GM12892 (cell line): ENCODE data around the gene SLC31A2.

Experiments used
- POLR2A ChIP-seq: IDR thresholded peaks from 2 replicates; pipeline ENCODE4 v1.6.1; 2011; ENCODE audit warnings: low read depth, low read length, control low read depth
- TAF1 ChIP-seq: IDR thresholded peaks from 2 replicates; pipeline ENCODE4 v1.6.1; 2011; ENCODE audit warnings: low read depth, mild to moderate bottlenecking, control low read depth, low read length, borderline replicate concordance

DNA sequence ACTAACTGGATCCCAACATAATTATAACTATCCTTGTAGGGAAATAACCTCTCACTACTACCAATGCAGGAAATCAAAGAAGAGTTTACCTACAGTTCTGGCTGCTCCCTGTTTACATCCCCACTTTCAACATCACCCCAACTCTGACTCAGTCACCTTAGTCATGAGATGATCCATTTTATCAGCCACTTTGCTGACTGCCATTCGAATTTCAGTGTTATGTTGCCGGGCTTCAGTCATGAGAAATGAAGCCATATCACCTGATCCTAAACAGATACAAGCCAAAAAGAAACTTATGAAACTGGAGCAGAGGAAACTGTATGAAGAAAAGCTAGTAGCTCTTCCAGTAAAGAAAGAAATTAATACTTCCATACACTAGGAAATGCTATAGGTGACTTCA lies 33.7 kb downstream of the SLC31A2 start:
- TF ChIP-seq POLR2A (no peak), TAF1 (no peak)
